ENCODE measurements around the gene SLC18A3. TPM values are rescaled to one million over a fixed set of nuclear protein-coding genes. Genes with fewer than 3 reads are reported as not detected.

Gene SLC18A3
- total RNA-seq, 1 donor from 2014 or later: 0.34 TPM

- no peaks in the 10 kb centered on the region for H3K36me3 Mint-ChIP-seq
- no peak overlapping the region for H3K27ac Mint-ChIP-seq
- H3K9me3 Mint-ChIP-seq: no peaks in the 10 kb centered on the region
- DNase-seq (ENCODE audit: low spot score in 2 of 2, unreplicated experiment in 2 of 2): no peak
- H3K27me3 Mint-ChIP-seq (ENCODE audit: low read depth): peaks cover 35% of the 10 kb centered on the region
- H3K4me3 Mint-ChIP-seq: no peak overlapping the region
- no peaks in the 10 kb centered on the region for H3K4me1 Mint-ChIP-seq
- no peak for TF ChIP-seq CTCF (IDR thresholded peaks at IDR 0.05; ENCODE audit: unreplicated experiment)
Measured at GRCh38 chr10:49596493-49596809, 13.7 kb upstream of the SLC18A3 start.

- no peaks in the 10 kb centered on the region for H3K4me1 Mint-ChIP-seq
- H3K27ac Mint-ChIP-seq: no peak overlapping the region
- H3K9me3 Mint-ChIP-seq: no peaks in the 10 kb centered on the region
- H3K4me3 Mint-ChIP-seq: no peak overlapping the region
- DNase-seq (ENCODE audit: low spot score in 2 of 2, unreplicated experiment in 2 of 2): no peak
- peaks cover 34% of the 10 kb centered on the region for H3K27me3 Mint-ChIP-seq (ENCODE audit: low read depth)
- TF ChIP-seq CTCF (IDR thresholded peaks at IDR 0.05; ENCODE audit: unreplicated experiment): no peak
- no peaks in the 10 kb centered on the region for H3K36me3 Mint-ChIP-seq
Measured at GRCh38 chr10:49596836-49597235, 13.3 kb upstream of the SLC18A3 start.

- Mint-ChIP-seq H3K4me3 (no peak overlapping the region), H3K27ac (no peak overlapping the region), H3K4me1 (no peaks in the 10 kb centered on the region), H3K27me3 (ENCODE audit: low read depth) (peaks cover 36% of the 10 kb centered on the region), H3K9me3 (no peaks in the 10 kb centered on the region), H3K36me3 (no peaks in the 10 kb centered on the region)
- no peak for DNase-seq (ENCODE audit: low spot score in 2 of 2, unreplicated experiment in 2 of 2)
- TF ChIP-seq CTCF (IDR thresholded peaks at IDR 0.05; ENCODE audit: unreplicated experiment): no peak
Measured at GRCh38 chr10:49597426-49598163, 12.5 kb upstream of the SLC18A3 start.

GRCh38 chr10:49598164-49598856, 11.8 kb upstream of the SLC18A3 start:
- no peak for TF ChIP-seq CTCF (IDR thresholded peaks at IDR 0.05; ENCODE audit: unreplicated experiment)
- Mint-ChIP-seq H3K9me3 (no peaks in the 10 kb centered on the region), H3K27me3 (ENCODE audit: low read depth) (peaks cover 44% of the 10 kb centered on the region), H3K4me1 (no peaks in the 10 kb centered on the region), H3K36me3 (no peaks in the 10 kb centered on the region), H3K27ac (no peak overlapping the region), H3K4me3 (no peak overlapping the region)
- no peak for DNase-seq (ENCODE audit: low spot score in 2 of 2, unreplicated experiment in 2 of 2)

GRCh38 chr10:49598986-49599385, 11.1 kb upstream of the SLC18A3 start:
- TF ChIP-seq CTCF (IDR thresholded peaks at IDR 0.05; ENCODE audit: unreplicated experiment): no peak
- peaks cover 50% of the 10 kb centered on the region for H3K27me3 Mint-ChIP-seq (ENCODE audit: low read depth)

More at GRCh38 chr10:49598986-49599385, 11.1 kb upstream of the SLC18A3 start:
- Mint-ChIP-seq H3K9me3 (no peaks in the 10 kb centered on the region), H3K4me1 (no peaks in the 10 kb centered on the region), H3K36me3 (no peaks in the 10 kb centered on the region), H3K4me3 (no peak overlapping the region), H3K27ac (no peak overlapping the region)
- DNase-seq (ENCODE audit: low spot score in 2 of 2, unreplicated experiment in 2 of 2): no peak

All from mesothelial cell of epicardium (in vitro differentiated cells).